Measurements from ENCODE around the gene CMSS1.

Gene CMSS1

DNA sequence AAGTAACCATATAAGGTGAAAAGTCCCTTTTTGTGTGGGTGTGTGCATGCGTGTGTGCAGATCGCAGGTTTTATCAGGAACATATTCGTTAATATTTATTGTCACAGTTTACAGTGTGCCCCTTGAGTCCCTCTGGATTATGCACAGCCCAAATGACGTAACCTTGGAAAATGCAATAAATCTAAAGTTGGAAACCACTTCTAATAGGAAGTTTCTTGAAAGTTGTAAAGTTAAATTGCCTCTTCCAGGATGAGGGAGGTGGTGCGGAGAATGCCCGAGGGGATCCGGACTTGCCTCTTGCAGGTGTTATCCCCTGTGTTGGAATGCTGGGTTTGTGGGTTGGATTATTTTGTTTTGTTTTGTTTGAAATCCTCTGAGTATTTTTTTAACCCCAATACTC is 143.3 kb downstream of the CMSS1 start (continued):
- peak; percentile 86 for TF ChIP-seq SP7 (tag by site-specific recombination; IDR thresholded peaks at IDR 0.05)
- no peak for TF ChIP-seq ZNF670 (tag by site-specific recombination; IDR thresholded peaks at IDR 0.05; ENCODE audit: low read depth)
- peak; percentile 31; the same call in 1 of the 2 replicates for TF ChIP-seq ZBTB48 (tag by site-specific recombination; IDR thresholded peaks at IDR 0.05)
- TF ChIP-seq FEZF1 (tag by site-specific recombination; IDR thresholded peaks at IDR 0.05), result peak; percentile 94
- no peak for TF ChIP-seq ZSCAN5A (tag by site-specific recombination; IDR thresholded peaks at IDR 0.05)
- peak; percentile 27; the same call in 1 of the 2 replicates for TF ChIP-seq ZNF558 (tag by site-specific recombination; IDR thresholded peaks at IDR 0.05)
- TF ChIP-seq ZEB2 (tag by site-specific recombination; IDR thresholded peaks at IDR 0.05), result peak; percentile 60; the same call in 1 of the 2 replicates
- TF ChIP-seq HOXA7 (CRISPR knock-in tag; IDR thresholded peaks at IDR 0.05; ENCODE audit: borderline replicate concordance), result no peak
- peak; percentile 67; the same call in 1 of the 2 replicates for TF ChIP-seq OSR2 (tag by site-specific recombination; IDR thresholded peaks at IDR 0.05)
- peak; percentile 26; the same call in 1 of the 2 replicates for TF ChIP-seq ZFHX2 (tag by site-specific recombination; conservative IDR thresholded peaks at IDR 0.05)
- TF ChIP-seq, protein P1, sequence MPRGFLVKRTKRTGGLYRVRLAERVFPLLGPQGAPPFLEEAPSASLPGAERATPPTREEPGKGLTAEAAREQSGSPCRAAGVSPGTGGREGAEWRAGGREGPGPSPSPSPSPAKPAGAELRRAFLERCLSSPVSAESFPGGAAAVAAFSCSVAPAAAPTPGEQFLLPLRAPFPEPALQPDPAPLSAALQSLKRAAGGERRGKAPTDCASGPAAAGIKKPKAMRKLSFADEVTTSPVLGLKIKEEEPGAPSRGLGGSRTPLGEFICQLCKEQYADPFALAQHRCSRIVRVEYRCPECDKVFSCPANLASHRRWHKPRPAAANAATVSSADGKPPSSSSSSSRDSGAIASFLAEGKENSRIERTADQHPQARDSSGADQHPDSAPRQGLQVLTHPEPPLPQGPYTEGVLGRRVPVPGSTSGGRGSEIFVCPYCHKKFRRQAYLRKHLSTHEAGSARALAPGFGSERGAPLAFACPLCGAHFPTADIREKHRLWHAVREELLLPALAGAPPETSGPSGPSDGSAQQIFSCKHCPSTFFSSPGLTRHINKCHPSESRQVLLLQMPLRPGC (tag by site-specific recombination; IDR thresholded peaks at IDR 0.05), result peak; percentile 86
- TF ChIP-seq TSHZ1 (tag by site-specific recombination; IDR thresholded peaks at IDR 0.05; ENCODE audit: borderline replicate concordance), result 0 out of 2 replicates have a peak, but pooled peaks have one; percentile 52
- TF ChIP-seq SP3 (tag by site-specific recombination; IDR thresholded peaks at IDR 0.05), result no peak
- no peak for TF ChIP-seq ZNF362 (tag by site-specific recombination; IDR thresholded peaks at IDR 0.05)
- TF ChIP-seq CTCF (tag by site-specific recombination; IDR thresholded peaks at IDR 0.05), result no peak
- TF ChIP-seq ZBTB17 (tag by site-specific recombination; IDR thresholded peaks at IDR 0.05), result peak; percentile 41; the same call in 1 of the 2 replicates
- no peak for TF ChIP-seq ZNF146 (tag by site-specific recombination; IDR thresholded peaks at IDR 0.05)
- no peak for TF ChIP-seq ZNF426 (tag by site-specific recombination; IDR thresholded peaks at IDR 0.05)
- TF ChIP-seq KLF8 (tag by site-specific recombination; IDR thresholded peaks at IDR 0.05), result 0 out of 2 replicates have a peak, but pooled peaks have one; percentile 21
- peak; percentile 76; the same call in 1 of the 2 replicates for TF ChIP-seq WT1 (tag by site-specific recombination; IDR thresholded peaks at IDR 0.05)
- TF ChIP-seq, protein P2, sequence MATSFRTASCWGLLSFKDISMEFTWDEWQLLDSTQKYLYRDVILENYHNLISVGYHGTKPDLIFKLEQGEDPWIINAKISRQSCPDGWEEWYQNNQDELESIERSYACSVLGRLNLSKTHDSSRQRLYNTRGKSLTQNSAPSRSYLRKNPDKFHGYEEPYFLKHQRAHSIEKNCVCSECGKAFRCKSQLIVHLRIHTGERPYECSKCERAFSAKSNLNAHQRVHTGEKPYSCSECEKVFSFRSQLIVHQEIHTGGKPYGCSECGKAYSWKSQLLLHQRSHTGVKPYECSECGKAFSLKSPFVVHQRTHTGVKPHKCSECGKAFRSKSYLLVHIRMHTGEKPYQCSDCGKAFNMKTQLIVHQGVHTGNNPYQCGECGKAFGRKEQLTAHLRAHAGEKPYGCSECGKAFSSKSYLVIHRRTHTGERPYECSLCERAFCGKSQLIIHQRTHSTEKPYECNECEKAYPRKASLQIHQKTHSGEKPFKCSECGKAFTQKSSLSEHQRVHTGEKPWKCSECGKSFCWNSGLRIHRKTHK (tag by site-specific recombination; IDR thresholded peaks at IDR 0.05), result no peak
- TF ChIP-seq, protein P3, sequence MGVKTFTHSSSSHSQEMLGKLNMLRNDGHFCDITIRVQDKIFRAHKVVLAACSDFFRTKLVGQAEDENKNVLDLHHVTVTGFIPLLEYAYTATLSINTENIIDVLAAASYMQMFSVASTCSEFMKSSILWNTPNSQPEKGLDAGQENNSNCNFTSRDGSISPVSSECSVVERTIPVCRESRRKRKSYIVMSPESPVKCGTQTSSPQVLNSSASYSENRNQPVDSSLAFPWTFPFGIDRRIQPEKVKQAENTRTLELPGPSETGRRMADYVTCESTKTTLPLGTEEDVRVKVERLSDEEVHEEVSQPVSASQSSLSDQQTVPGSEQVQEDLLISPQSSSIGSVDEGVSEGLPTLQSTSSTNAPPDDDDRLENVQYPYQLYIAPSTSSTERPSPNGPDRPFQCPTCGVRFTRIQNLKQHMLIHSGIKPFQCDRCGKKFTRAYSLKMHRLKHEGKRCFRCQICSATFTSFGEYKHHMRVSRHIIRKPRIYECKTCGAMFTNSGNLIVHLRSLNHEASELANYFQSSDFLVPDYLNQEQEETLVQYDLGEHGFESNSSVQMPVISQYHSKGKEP (tag by site-specific recombination; IDR thresholded peaks at IDR 0.05), result peak; percentile 73
- TF ChIP-seq, protein P4, sequence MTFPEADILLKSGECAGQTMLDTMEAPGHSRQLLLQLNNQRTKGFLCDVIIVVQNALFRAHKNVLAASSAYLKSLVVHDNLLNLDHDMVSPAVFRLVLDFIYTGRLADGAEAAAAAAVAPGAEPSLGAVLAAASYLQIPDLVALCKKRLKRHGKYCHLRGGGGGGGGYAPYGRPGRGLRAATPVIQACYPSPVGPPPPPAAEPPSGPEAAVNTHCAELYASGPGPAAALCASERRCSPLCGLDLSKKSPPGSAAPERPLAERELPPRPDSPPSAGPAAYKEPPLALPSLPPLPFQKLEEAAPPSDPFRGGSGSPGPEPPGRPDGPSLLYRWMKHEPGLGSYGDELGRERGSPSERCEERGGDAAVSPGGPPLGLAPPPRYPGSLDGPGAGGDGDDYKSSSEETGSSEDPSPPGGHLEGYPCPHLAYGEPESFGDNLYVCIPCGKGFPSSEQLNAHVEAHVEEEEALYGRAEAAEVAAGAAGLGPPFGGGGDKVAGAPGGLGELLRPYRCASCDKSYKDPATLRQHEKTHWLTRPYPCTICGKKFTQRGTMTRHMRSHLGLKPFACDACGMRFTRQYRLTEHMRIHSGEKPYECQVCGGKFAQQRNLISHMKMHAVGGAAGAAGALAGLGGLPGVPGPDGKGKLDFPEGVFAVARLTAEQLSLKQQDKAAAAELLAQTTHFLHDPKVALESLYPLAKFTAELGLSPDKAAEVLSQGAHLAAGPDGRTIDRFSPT (tag by site-specific recombination; IDR thresholded peaks at IDR 0.05), result no peak; the same call in 1 of the 2 replicates
- TF ChIP-seq ZBTB8A (tag by site-specific recombination; IDR thresholded peaks at IDR 0.05), result peak; percentile 48; the same call in 1 of the 2 replicates
- no peak for TF ChIP-seq ZFP69B (tag by site-specific recombination; IDR thresholded peaks at IDR 0.05)
